AG04449 (cell line): ENCODE measurements around the gene UFC1.

ENCODE experiments used
- CTCF ChIA-PET: fragments of 350-600 bp; formaldehyde crosslinking; extraction: SDS; loops from one replicate; lab custom pipeline; 2021; ENCODE audit warnings: antibody characterized with exemption; lab: Yijun Ruan, JAX
- POLR2A ChIA-PET: fragments of 400-600, 350-600 bp; formaldehyde crosslinking; extraction: SDS; loops from one replicate; lab custom pipeline; 2020; ENCODE audit warnings: antibody characterized with exemption, inconsistent platforms; lab: Yijun Ruan, JAX
- DNase-seq: peaks from one replicate; pipeline ENCODE4 v3.0.0-alpha.2; 2010; ENCODE audit warnings: low read depth, low spot score
- H3K4me3 ChIP-seq: 2 replicates; pipeline ENCODE4 v1.5.1; 2011; ENCODE audit warnings: low read depth, mild to moderate bottlenecking, control low read depth, low read length
- TF ChIP-seq, protein P1 (sequence below): IDR thresholded peaks from one replicate; pipeline ENCODE4 v1.5.1; 2011; ENCODE audit warnings: mild to moderate bottlenecking, moderate library complexity, low read length, control low read depth, inconsistent platforms; ENCODE audit not compliant: insufficient read depth; ENCODE audit errors: missing control alignments

UFC1 gene

DNA sequence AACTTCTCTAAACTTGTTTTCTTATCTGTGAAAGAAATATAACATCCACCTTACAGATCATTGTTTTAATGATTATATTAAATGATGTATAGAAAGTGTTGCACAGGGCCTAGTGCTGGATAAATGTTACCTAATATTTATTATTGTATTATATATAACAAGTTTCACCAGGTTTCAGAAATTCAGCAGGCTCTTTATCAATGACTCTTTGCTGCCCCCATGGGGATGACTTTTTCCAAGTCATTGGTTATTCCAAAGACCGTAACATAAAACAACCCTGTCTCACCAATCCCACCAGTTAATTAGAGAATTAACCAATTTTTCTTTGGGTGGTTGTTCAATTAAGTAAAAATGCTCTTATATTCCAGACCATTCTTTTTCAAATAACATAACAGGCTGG lies 14.0 kb upstream of the UFC1 start:
- TF ChIP-seq, protein P1, sequence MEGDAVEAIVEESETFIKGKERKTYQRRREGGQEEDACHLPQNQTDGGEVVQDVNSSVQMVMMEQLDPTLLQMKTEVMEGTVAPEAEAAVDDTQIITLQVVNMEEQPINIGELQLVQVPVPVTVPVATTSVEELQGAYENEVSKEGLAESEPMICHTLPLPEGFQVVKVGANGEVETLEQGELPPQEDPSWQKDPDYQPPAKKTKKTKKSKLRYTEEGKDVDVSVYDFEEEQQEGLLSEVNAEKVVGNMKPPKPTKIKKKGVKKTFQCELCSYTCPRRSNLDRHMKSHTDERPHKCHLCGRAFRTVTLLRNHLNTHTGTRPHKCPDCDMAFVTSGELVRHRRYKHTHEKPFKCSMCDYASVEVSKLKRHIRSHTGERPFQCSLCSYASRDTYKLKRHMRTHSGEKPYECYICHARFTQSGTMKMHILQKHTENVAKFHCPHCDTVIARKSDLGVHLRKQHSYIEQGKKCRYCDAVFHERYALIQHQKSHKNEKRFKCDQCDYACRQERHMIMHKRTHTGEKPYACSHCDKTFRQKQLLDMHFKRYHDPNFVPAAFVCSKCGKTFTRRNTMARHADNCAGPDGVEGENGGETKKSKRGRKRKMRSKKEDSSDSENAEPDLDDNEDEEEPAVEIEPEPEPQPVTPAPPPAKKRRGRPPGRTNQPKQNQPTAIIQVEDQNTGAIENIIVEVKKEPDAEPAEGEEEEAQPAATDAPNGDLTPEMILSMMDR: peak; percentile 34
- ChIA-PET POLR2A (no interaction called here), CTCF (interaction anchor here (0.6 to 12.2 kb wide), 12 partner anchors 9 to 303 kb away, joined by 3 to 147 read pairs (median 6); partner anchors contain the start of genes KLHDC9, UFC1 and USF1)
- H3K4me3 ChIP-seq: no peak overlapping the region
- DNase-seq: no peak

DNA sequence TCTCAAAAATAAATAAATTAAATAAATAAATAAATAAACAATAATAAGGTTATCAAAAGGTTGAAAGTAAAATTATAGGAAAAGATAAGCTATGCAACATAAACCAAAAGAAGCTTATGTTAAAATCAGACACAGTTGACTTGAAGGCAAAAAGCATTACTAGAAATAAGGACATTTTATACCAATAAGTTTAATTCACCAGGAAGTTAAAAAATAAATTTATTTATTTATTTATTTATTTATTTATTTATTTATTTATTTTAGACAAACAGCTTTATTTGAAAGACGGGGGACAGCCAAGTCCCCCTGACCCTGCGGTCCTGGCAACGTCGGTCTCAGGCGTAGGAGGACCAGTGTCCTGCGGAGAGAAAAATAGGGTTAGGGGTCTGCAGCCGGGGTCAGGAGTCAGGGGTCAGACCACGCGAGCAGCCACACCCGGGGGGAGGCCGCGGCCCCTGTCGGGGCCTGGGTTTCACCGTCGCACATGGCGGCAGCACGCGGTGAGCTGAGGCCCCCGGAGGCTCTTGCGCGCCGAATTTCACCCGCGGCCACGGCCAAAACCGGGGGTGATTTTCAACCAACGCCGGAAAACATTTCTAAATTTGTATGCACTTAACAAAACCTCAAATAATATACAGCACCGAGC lies 12.9 kb upstream of the UFC1 start:
- CTCF ChIA-PET: interaction anchor here (0.8 to 12.2 kb wide), 11 partner anchors 8 to 306 kb away, joined by 3 to 147 read pairs (median 5); partner anchors contain the start of genes KLHDC9 and USF1
- no peak overlapping the region for H3K4me3 ChIP-seq
- TF ChIP-seq, protein P1: no peak
- POLR2A ChIA-PET: interaction anchor here (0.9 kb wide), 1 partner anchor 8 kb away, joined by 4 read pairs; no protein-coding TSS in a partner anchor
- DNase-seq: no peak

DNA sequence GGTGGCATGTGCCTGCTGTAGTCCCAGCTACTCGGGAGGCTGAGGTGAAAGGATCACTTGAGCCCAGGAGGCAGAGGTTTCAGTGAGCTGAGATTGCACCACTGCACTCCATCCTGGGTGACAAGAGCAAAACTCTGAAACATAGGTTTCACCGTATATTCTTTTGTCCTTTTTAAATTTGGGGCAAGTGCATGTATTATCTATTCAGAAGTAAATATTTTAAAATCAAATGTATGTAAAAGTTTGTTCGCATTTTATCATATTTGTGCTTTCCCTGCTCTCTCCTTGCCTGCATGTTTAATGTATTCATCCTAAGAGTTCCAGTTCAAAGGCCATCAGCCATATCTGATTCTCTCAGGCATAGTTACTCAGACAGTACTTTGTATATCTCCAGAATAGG lies 7.9 kb upstream of the UFC1 start:
- ChIA-PET CTCF (no interaction called here), POLR2A (no interaction called here)
- no peak for DNase-seq
- H3K4me3 ChIP-seq: no peak overlapping the region
- TF ChIP-seq, protein P1: no peak

DNA sequence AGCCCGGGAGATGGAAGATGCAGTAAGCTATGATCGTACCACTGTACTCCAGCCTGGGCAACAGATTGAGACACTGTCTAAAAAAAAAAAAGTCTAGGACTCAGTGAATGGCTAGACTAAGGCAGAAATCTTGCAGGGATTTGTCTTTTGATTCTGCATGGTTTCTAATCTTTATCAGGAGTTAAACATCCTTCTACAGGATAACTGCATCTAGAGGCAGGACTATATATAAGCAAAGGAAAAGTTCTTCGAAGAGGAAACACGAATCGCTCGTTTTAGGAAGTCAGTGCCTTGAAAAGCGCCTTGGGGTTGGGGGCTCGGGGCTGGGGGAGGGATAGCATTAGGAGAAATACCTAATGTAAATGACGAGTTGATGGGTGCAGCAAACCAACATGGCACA lies 602 bp upstream of the UFC1 start:
- POLR2A ChIA-PET: interaction anchor here (0.9 to 1.7 kb wide), 6 partner anchors 11 to 107 kb away, joined by 3 to 8 read pairs (median 3); partner anchors contain the start of genes DEDD, PPOX and USF1
- TF ChIP-seq, protein P1: no peak
- CTCF ChIA-PET: interaction anchor here (0.5 to 2.7 kb wide), 4 partner anchors 13 to 21 kb away, joined by 3 to 15 read pairs (median 4); partner anchors contain the start of genes DEDD and PPOX
- peak overlapping the region; percentile 94 for H3K4me3 ChIP-seq
- no peak for DNase-seq

DNA sequence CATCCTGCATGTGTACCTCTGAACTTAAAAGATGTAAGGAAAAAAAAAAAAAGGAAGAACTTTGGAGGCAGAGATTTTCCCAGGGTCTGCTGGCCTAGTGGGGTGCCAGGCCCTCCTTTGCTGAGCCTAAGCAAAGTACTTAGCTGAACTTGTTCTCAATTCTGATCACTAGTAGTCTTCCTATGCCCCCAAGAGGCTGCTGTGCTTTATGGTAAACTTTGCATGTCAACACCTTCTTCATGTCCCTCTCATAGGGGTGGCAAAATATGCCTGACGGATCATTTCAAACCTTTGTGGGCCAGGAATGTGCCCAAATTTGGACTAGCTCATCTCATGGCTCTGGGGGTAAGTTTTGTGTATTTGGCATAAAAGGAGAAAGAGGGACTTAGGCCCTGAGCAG lies 4.1 kb downstream of the UFC1 start:
- ChIA-PET CTCF (interaction anchor here (0.7 to 2.9 kb wide), 5 partner anchors 8 to 117 kb away, joined by 3 to 17 read pairs (median 9); partner anchors contain the start of genes DEDD and PPOX), POLR2A (interaction anchor here (1.4 kb wide), 1 partner anchor 8 kb away, joined by 4 read pairs; the partner anchor contains the start of gene PPOX)
- no peak overlapping the region for H3K4me3 ChIP-seq
- DNase-seq: no peak
- TF ChIP-seq, protein P1: no peak
